GM18858 (cell line): Measurements from ENCODE around the gene SOHLH1.

Source experiments
- ATAC-seq: cut with Tn5 transposase; IDR thresholded peaks from one replicate; pipeline ENCODE4 v1.9.1; 2021; ENCODE audit not compliant: unreplicated experiment

The SOHLH1 gene

GRCh38 chr9:135731454-135731853 is 32.2 kb upstream of the SOHLH1 start:
- ATAC-seq, result no peak

- no peak for ATAC-seq
These were observed 30.2 kb upstream of the SOHLH1 start for GRCh38 chr9:135729480-135729879.

GRCh38 chr9:135728436-135729110 is 29.3 kb upstream of the SOHLH1 start:
- no peak for ATAC-seq

GRCh38 chr9:135727257-135727875 is 28.1 kb upstream of the SOHLH1 start:
- no peak for ATAC-seq

GRCh38 chr9:135726138-135726853 is 27.0 kb upstream of the SOHLH1 start:
- no peak for ATAC-seq

GRCh38 chr9:135724186-135724787 is 25.0 kb upstream of the SOHLH1 start:
- no peak for ATAC-seq

GRCh38 chr9:135722365-135722764 is 23.1 kb upstream of the SOHLH1 start:
- ATAC-seq, result no peak

- no peak for ATAC-seq
These were observed 20.2 kb upstream of the SOHLH1 start for GRCh38 chr9:135719472-135719871.

- ATAC-seq, result no peak
These were observed 19.3 kb upstream of the SOHLH1 start for GRCh38 chr9:135718616-135719015.

- no peak for ATAC-seq
These were observed 18.1 kb upstream of the SOHLH1 start for GRCh38 chr9:135717410-135717809.

GRCh38 chr9:135716045-135716444 is 16.8 kb upstream of the SOHLH1 start:
- no peak for ATAC-seq

GRCh38 chr9:135715056-135715595 is 15.8 kb upstream of the SOHLH1 start:
- no peak for ATAC-seq

- no peak for ATAC-seq
These were observed 15.2 kb upstream of the SOHLH1 start for GRCh38 chr9:135714242-135715055.

- ATAC-seq, result no peak
These were observed 13.5 kb upstream of the SOHLH1 start for GRCh38 chr9:135712613-135713295.

GRCh38 chr9:135711881-135712280 is 12.6 kb upstream of the SOHLH1 start:
- no peak for ATAC-seq

- ATAC-seq, result no peak
These were observed 12.1 kb upstream of the SOHLH1 start for GRCh38 chr9:135711391-135711790.

GRCh38 chr9:135708164-135708563 is 8.9 kb upstream of the SOHLH1 start:
- ATAC-seq, result no peak

GRCh38 chr9:135707252-135708138 is 8.2 kb upstream of the SOHLH1 start:
- no peak for ATAC-seq

GRCh38 chr9:135706288-135706687 is 7.0 kb upstream of the SOHLH1 start:
- ATAC-seq, result no peak
